ENCODE data around the gene MTHFD1. TPM values are rescaled to one million over a fixed set of nuclear protein-coding genes. Genes with fewer than 3 reads are reported as not detected.

Gene MTHFD1
- total RNA-seq, 4 donors from 2014 or later: 27.6 to 66.0 (median 53.8) TPM

- WGBS, 2 donors: 88 to 100% methylated on average over 2 of the region's 2 CpGs
- no peak for DNase-seq
- no peaks in the 10 kb centered on the region for H3K27me3 ChIP-seq
- TF ChIP-seq POLR2A (IDR thresholded peaks at IDR 0.05) (no peak), CTCF (IDR thresholded peaks at IDR 0.05) (no peak)
- no peaks in the 10 kb centered on the region for H3K9me3 ChIP-seq
- H3K4me3 ChIP-seq: no peak overlapping the region
- intact Hi-C loops (cut with DNase I): no loop called here
- peaks cover 0 to 57% (median 5%) of the 10 kb centered on the region in 3 donors for H3K36me3 ChIP-seq
- no peaks in the 10 kb centered on the region for H3K4me1 ChIP-seq
- no peak overlapping the region for H3K27ac ChIP-seq
These were observed 19.2 kb downstream of the MTHFD1 start for GRCh38 chr14:64407329-64407728.

- peaks cover 5 to 57% (median 9%) of the 10 kb centered on the region in 3 donors for H3K36me3 ChIP-seq
These were observed 21.2 kb downstream of the MTHFD1 start for GRCh38 chr14:64409126-64409920.

GRCh38 chr14:64410084-64410774 is 22.1 kb downstream of the MTHFD1 start:
- TF ChIP-seq POLR2A (IDR thresholded peaks at IDR 0.05): no peak
- no peak for TF ChIP-seq CTCF (IDR thresholded peaks at IDR 0.05)
- Histone ChIP-seq H3K27me3 (no peaks in the 10 kb centered on the region), H3K4me3 (no peak overlapping the region), H3K36me3 (peaks cover 5 to 57% (median 9%) of the 10 kb centered on the region in 3 donors), H3K4me1 (no peaks in the 10 kb centered on the region), H3K9me3 (no peaks in the 10 kb centered on the region), H3K27ac (no peak overlapping the region)
- no peak for DNase-seq
- WGBS, 2 donors: 73 to 93% methylated on average over 3 to 5 of the region's 5 CpGs
- intact Hi-C loops (cut with DNase I): no loop called here

More at GRCh38 chr14:64409126-64409920, 21.2 kb downstream of the MTHFD1 start:
- no peak overlapping the region for H3K27ac ChIP-seq
- H3K4me3 ChIP-seq: no peak overlapping the region
- 79 to 88% methylated on average over 7 of the region's 7 CpGs for WGBS, 2 donors
- DNase-seq: no peak
- H3K9me3 ChIP-seq: no peaks in the 10 kb centered on the region
- H3K27me3 ChIP-seq: no peaks in the 10 kb centered on the region
- no peaks in the 10 kb centered on the region for H3K4me1 ChIP-seq
- TF ChIP-seq CTCF (IDR thresholded peaks at IDR 0.05) (no peak), POLR2A (IDR thresholded peaks at IDR 0.05) (no peak)
- intact Hi-C loops (cut with DNase I): no loop called here

- DNase-seq: no peak
- H3K36me3 ChIP-seq: peaks cover 11 to 61% (median 14%) of the 10 kb centered on the region in 3 donors
- no peaks in the 10 kb centered on the region for H3K27me3 ChIP-seq
- intact Hi-C loops (cut with DNase I): no loop called here
- no peak for TF ChIP-seq POLR2A (IDR thresholded peaks at IDR 0.05)
- TF ChIP-seq CTCF (IDR thresholded peaks at IDR 0.05): no peak
- H3K4me3 ChIP-seq: no peak overlapping the region
- no peaks in the 10 kb centered on the region for H3K9me3 ChIP-seq
- H3K27ac ChIP-seq: no peak overlapping the region
- WGBS, 2 donors: 92 to 96% methylated on average over 4 of the region's 4 CpGs
- no peaks in the 10 kb centered on the region for H3K4me1 ChIP-seq
These were observed 22.8 kb downstream of the MTHFD1 start for GRCh38 chr14:64411001-64411400.

- peaks cover 11 to 73% (median 14%) of the 10 kb centered on the region in 3 donors for H3K36me3 ChIP-seq
- TF ChIP-seq CTCF (IDR thresholded peaks at IDR 0.05) (no peak), POLR2A (IDR thresholded peaks at IDR 0.05) (no peak)
- intact Hi-C loops (cut with DNase I): no loop called here
These were observed 24.1 kb downstream of the MTHFD1 start for GRCh38 chr14:64412237-64412636.

More at GRCh38 chr14:64412237-64412636, 24.1 kb downstream of the MTHFD1 start:
- H3K4me3 ChIP-seq: no peak overlapping the region
- WGBS, 2 donors: 83 to 89% methylated on average over 1 of the region's 1 CpG
- no peaks in the 10 kb centered on the region for H3K9me3 ChIP-seq
- H3K27me3 ChIP-seq: no peaks in the 10 kb centered on the region
- H3K4me1 ChIP-seq: no peaks in the 10 kb centered on the region
- H3K27ac ChIP-seq: no peak overlapping the region
- DNase-seq: no peak
